ENCODE results near the gene ARHGEF35.
"Not testable (repeated sequence)": the region's sequence is repeated elsewhere in the genome, so short reads cannot be mapped to it uniquely, and the experiment has no call there.

Gene ARHGEF35

GRCh38 chr7:144178380-144179164, 17.1 kb downstream of the ARHGEF35 start:
- not testable (repeated sequence) for FAIRE-seq

GRCh38 chr7:144174613-144175012, 21.0 kb downstream of the ARHGEF35 start:
- FAIRE-seq: no peak

GRCh38 chr7:144171594-144172350, 23.9 kb downstream of the ARHGEF35 start:
- not testable (repeated sequence) for FAIRE-seq

GRCh38 chr7:144164784-144165183, 30.8 kb downstream of the ARHGEF35 start:
- FAIRE-seq: peak; percentile 31

- FAIRE-seq: no peak
Measured at GRCh38 chr7:144158861-144159260, 36.8 kb downstream of the ARHGEF35 start.

- FAIRE-seq: no peak
Measured at GRCh38 chr7:144148224-144148827, 47.3 kb downstream of the ARHGEF35 start.

- no peak for FAIRE-seq
Measured at GRCh38 chr7:144144426-144144825, 51.2 kb downstream of the ARHGEF35 start.

GRCh38 chr7:144142187-144142586, 53.4 kb downstream of the ARHGEF35 start:
- FAIRE-seq: no peak

GRCh38 chr7:144137501-144137900, 58.1 kb downstream of the ARHGEF35 start:
- FAIRE-seq: no peak
